Measurements from ENCODE around the gene TIE1.
A peak's percentile ranks its signal among the peaks of the same experiment; 100 is the strongest.
"Not testable (repeated sequence)": the region's sequence is repeated elsewhere in the genome, so short reads cannot be mapped to it uniquely, and the experiment has no call there.

The TIE1 gene

DNA sequence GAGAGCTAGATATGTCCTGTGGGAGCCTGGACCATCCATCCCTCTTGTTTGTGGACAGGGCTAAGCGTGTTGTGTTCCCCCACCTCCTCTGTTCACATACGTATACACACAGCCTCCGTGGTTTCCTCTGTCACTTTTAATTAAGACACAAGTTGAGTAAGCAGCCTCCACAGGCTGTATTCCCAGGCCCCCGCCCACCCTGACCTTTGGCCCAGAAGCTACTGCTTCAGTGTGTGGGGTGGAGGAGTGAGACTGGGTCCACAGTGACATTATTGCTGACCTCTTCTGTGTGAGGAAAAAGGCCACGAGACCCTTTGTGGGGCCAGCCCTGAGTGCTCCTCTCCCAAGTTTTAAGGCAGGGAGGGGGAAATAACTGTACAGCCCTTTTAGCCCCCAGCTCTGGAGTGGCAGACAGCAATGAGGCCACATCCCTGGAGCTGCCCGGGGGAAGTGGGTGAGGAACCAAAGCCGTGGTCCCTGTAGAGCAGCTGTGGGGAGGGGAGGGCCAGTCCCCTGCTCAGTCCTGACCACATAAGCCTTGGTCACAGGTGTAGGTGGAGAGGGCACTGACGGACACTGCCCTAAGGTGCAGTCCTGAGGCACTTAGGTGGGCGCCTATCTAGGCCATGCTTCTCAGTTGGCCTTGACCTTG is 62.6 kb downstream of the TIE1 start:
- no peak for DNase-seq (ENCODE audit: low spot score)

- DNase-seq (ENCODE audit: low spot score) = no peak
These were observed 63.2 kb downstream of the TIE1 start for GRCh38 chr1:43363935-43364525.

DNA sequence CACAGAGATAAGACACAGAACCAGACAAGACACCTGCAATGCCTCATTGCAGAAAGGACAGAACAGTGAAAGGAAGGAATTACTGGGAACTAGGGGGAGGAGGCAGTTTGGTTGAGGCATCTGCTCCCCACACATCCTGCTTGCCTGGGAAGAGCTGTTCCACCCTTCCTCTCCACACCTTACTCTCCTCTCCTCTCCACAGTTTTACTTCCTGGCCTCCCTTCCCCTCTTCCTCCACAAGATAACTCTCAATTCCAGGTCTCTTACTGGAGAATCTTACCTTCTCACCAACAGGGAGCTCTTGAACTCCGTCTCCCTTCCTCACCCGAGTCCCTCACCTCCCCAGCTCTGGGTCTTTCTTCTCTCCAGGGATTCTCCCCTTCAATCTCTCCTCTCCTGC is 64.9 kb downstream of the TIE1 start:
- no peak for DNase-seq (ENCODE audit: low spot score)

- DNase-seq (ENCODE audit: low spot score) = peak; percentile 62
These were observed 65.4 kb downstream of the TIE1 start for GRCh38 chr1:43366179-43366578.

- DNase-seq (ENCODE audit: low spot score) = no peak
These were observed 65.8 kb downstream of the TIE1 start for GRCh38 chr1:43366601-43367025.

- no peak for DNase-seq (ENCODE audit: low spot score)
These were observed 66.5 kb downstream of the TIE1 start for GRCh38 chr1:43367026-43367903.

DNA sequence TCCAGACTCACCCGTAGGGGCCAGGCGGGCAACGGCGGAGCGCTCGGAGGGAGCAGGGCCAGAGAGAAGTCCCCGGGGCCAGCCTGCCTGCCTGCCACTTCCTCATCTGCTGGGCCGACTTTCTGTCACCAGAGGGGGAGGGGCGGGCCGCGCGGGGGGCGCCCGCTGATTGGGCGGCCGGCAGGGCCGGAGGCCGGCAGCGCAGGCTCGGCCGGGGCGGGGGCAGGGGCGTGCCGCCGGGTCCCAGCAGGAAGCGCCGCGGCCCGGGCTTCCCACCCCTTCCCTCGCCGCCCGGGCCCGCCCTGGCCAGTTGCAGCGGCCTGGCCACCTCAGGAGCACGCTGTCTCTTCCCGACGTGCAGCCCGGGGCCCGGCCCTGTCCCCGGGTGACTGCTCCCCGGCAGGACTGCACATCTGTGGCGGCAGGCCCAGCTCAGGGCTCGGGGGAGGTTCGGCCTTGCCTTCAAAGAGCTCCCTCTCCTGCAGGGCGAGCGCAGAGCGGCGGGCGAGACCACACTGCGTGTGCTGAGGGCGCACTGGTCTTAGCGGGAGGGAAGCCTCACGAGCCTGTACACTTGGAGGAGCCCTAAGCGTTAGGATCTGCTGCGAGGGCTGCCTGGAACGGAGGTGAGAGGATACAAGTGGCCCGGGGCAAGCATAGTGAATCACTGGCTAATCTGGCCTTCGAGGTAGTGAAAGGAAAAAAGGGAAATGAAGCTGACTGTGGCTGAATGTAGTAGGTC is 67.3 kb downstream of the TIE1 start, which contains the start of gene ELOVL1:
Gene ELOVL1 (minus strand): TSS at position 108 of the 742 bp plus-strand sequence. CDS start 2,402 bp downstream, outside the sequence.
- peak; percentile 91 for DNase-seq (ENCODE audit: low spot score)

DNA sequence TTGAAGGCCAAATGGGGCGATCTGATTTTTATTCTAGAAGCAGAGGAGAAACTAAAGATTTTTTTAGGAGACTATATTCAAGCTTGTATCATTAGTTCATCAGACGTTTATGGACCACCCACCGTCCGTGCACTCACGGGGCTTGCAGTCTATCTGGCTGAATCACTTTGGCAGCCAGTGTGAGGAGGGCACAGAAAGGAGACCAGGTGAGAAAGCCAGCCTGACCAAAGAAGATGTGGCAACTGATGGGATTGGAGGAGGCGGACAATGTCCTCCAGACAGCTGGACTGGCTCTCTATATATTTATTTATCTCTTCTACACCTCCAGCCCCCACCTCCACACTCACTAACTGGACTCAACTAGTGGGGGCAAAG is 67.9 kb downstream of the TIE1 start:
- DNase-seq (ENCODE audit: low spot score) = peak; percentile 32

- not testable (repeated sequence) for DNase-seq (ENCODE audit: low spot score)
These were observed 69.0 kb downstream of the TIE1 start for GRCh38 chr1:43369779-43370178.

DNA sequence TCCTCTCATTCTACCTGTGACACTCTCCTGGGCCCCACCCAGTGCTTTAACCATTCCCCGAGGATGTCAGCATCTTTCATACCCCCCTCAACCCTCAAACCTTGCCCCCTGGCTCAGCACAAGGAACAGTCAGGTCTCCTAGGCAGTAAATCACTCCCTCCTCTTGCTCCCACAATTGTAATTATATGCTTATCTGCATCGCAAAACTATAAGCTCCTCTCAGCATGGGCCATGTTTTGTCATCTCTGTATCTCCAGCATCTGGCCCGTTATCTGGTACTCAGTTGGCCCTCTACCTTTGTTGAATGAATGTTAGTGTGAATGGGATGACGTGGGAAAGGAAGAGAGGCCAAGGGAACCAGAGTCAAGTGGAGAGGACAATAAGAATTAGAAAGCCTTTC is 69.8 kb downstream of the TIE1 start:
- no peak for DNase-seq (ENCODE audit: low spot score)

GRCh38 chr1:43372172-43372571 is 71.4 kb downstream of the TIE1 start:
- DNase-seq (ENCODE audit: low spot score) = peak; percentile 37
